ENCODE results near the gene HSD3B2.

- TF ChIP-seq, protein P1, sequence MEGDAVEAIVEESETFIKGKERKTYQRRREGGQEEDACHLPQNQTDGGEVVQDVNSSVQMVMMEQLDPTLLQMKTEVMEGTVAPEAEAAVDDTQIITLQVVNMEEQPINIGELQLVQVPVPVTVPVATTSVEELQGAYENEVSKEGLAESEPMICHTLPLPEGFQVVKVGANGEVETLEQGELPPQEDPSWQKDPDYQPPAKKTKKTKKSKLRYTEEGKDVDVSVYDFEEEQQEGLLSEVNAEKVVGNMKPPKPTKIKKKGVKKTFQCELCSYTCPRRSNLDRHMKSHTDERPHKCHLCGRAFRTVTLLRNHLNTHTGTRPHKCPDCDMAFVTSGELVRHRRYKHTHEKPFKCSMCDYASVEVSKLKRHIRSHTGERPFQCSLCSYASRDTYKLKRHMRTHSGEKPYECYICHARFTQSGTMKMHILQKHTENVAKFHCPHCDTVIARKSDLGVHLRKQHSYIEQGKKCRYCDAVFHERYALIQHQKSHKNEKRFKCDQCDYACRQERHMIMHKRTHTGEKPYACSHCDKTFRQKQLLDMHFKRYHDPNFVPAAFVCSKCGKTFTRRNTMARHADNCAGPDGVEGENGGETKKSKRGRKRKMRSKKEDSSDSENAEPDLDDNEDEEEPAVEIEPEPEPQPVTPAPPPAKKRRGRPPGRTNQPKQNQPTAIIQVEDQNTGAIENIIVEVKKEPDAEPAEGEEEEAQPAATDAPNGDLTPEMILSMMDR (IDR thresholded peaks at IDR 0.05) = no peak
- TF ChIP-seq POLR2A (IDR thresholded peaks at IDR 0.05) = no peak
Measured at GRCh38 chr1:119448127-119448511, 33.2 kb downstream of the HSD3B2 start.
